Endothelial cell of umbilical vein (primary cell): Measurements from ENCODE around the gene LIPM. TPM values are rescaled to one million over a fixed set of nuclear protein-coding genes. Genes with fewer than 3 reads are reported as not detected.

Experiments
- BruUV-seq: library from RNA; stranded (reverse); fragments of 400-500 nt; replicated peaks from 2 replicates; lab custom pipeline; 2021; lab: Mats Ljungman, UMichigan
- CTCF ChIA-PET: fragments of 300-600, 350-600 bp; sonication (Branson Sonifier 250); formaldehyde crosslinking; loops from one replicate; lab custom pipeline; 2021; ENCODE audit warnings: antibody characterized with exemption, inconsistent platforms; lab: Charles Lee
- POLR2A ChIA-PET: fragments of 300-600, 350-600 bp; sonication (Branson Sonifier 250); formaldehyde crosslinking; loops from one replicate; lab custom pipeline; 2021; ENCODE audit warnings: antibody characterized with exemption, inconsistent platforms; lab: Charles Lee
- DNase-seq: peaks from one replicate; pipeline ENCODE4 v3.0.0-alpha.2; 2011; ENCODE audit warnings: low read depth, low spot score
- FAIRE-seq: peaks from 2 replicates; lab custom pipeline; 2011; peaks lifted over from hg19 to GRCh38; lab: Jason Lieb, UNC
- H2AFZ ChIP-seq: 2 replicates; pipeline ENCODE4 v1.6.0; 2012; ENCODE audit warnings: low read depth, low read length, control low read depth, inconsistent platforms
- H3K27ac ChIP-seq: 2 replicates; pipeline ENCODE4 v1.5.1; 2011; ENCODE audit warnings: low read depth, mild to moderate bottlenecking, control low read depth, low read length, moderate library complexity; ENCODE audit not compliant: insufficient read depth
- H3K27me3 ChIP-seq, 2 experiments: 2 replicates each; pipeline versions ENCODE4 v1.6.0 to v1.6.1; 2011; ENCODE audit warnings: low read length in 2 of 2, mixed read lengths in 1 of 2; ENCODE audit not compliant: control insufficient read depth in 2 of 2, insufficient read depth in 2 of 2
- H3K36me3 ChIP-seq, 2 experiments: 2 replicates in 1 of 2; 3 replicates in 1 of 2; pipeline ENCODE4 v1.5.1; 2011; ENCODE audit warnings: low read length in 2 of 2, mild to moderate bottlenecking in 1 of 2, moderate library complexity in 1 of 2; ENCODE audit not compliant: control insufficient read depth in 2 of 2, insufficient read depth in 2 of 2; ENCODE audit errors: extremely low read depth in 1 of 2
- H3K4me1 ChIP-seq: 3 replicates; pipeline ENCODE4 v1.5.1; 2011; ENCODE audit warnings: mild to moderate bottlenecking, low read length; ENCODE audit not compliant: control insufficient read depth, insufficient read depth; ENCODE audit errors: extremely low read depth
- H3K4me2 ChIP-seq: 2 replicates; pipeline ENCODE4 v1.6.1; 2011; ENCODE audit warnings: low read length, control low read depth, mixed read lengths; ENCODE audit not compliant: insufficient read depth
- H3K4me3 ChIP-seq, 3 experiments: fragments of 200-600 bp in 1 of 3; sonication (generic), shearing (Covaris generic) in 1 of 3; replicated peaks in 1 of 3; 2 replicates each; pipeline ENCODE4 v1.5.1; 2011 to 2016; ENCODE audit warnings: control low read depth in 3 of 3, low read length in 3 of 3, mild to moderate bottlenecking in 2 of 3, inconsistent platforms in 1 of 3, low read depth in 1 of 3, moderate library complexity in 1 of 3; ENCODE audit not compliant: insufficient read depth in 1 of 3
- H3K79me2 ChIP-seq: 2 replicates; pipeline ENCODE4 v1.6.0; 2012; ENCODE audit warnings: low read length, inconsistent platforms; ENCODE audit not compliant: control insufficient read depth, insufficient read depth
- H3K9ac ChIP-seq: replicated peaks from 2 replicates; pipeline ENCODE3; 2011; ENCODE audit warnings: low read length, control low read depth; ENCODE audit not compliant: insufficient read depth; ENCODE audit errors: extremely low read depth
- H3K9me1 ChIP-seq: replicated peaks from 3 replicates; pipeline ENCODE4 v1.6.0; 2011; ENCODE audit warnings: mild to moderate bottlenecking, low read length; ENCODE audit not compliant: control insufficient read depth, insufficient read depth; ENCODE audit errors: extremely low read depth
- H3K9me3 ChIP-seq: replicated peaks from 2 replicates; pipeline ENCODE4 v1.5.1; 2012; ENCODE audit warnings: low read length, inconsistent platforms; ENCODE audit not compliant: control insufficient read depth, insufficient read depth
- H4K20me1 ChIP-seq: replicated peaks from 2 replicates; pipeline ENCODE3; 2011; ENCODE audit warnings: mild to moderate bottlenecking, low read length; ENCODE audit not compliant: control insufficient read depth, insufficient read depth; ENCODE audit errors: extremely low read depth
- CTCF ChIP-seq, 2 donors: IDR thresholded peaks; 1 replicate in 1 of 2; 2 replicates in 1 of 2; pipeline ENCODE4 v1.5.1; 2011; ENCODE audit warnings: low read length in 2 of 2, mild to moderate bottlenecking in 2 of 2, moderate library complexity in 2 of 2, control low read depth in 1 of 2, inconsistent platforms in 1 of 2, low read depth in 1 of 2; ENCODE audit not compliant: insufficient read depth in 1 of 2; ENCODE audit errors: extremely low read depth in 1 of 2
- EZH2 ChIP-seq: IDR thresholded peaks from 2 replicates; pipeline ENCODE4 v1.6.1; 2012; ENCODE audit warnings: borderline replicate concordance, low read depth, mild to moderate bottlenecking, moderate library complexity, low read length, inconsistent platforms; ENCODE audit not compliant: severe bottlenecking
- FOS ChIP-seq: IDR thresholded peaks from 2 replicates; pipeline ENCODE4 v1.6.1; 2011; ENCODE audit warnings: mild to moderate bottlenecking, low read length, moderate library complexity, borderline replicate concordance; ENCODE audit not compliant: insufficient read depth
- GATA2 ChIP-seq: IDR thresholded peaks from 2 replicates; pipeline ENCODE4 v1.7.0; 2011; ENCODE audit warnings: low read depth, mild to moderate bottlenecking, moderate library complexity, mixed read lengths, low read length; ENCODE audit not compliant: insufficient read length, insufficient read depth
- JUN ChIP-seq: IDR thresholded peaks from 2 replicates; pipeline ENCODE4 v1.6.1; 2011; ENCODE audit warnings: borderline replicate concordance, low read depth; ENCODE audit not compliant: insufficient read length, insufficient read depth
- MYC ChIP-seq: IDR thresholded peaks from one replicate; pipeline ENCODE4 v1.6.1; 2011; ENCODE audit warnings: mild to moderate bottlenecking, low read depth, low read length
- POLR2A ChIP-seq: IDR thresholded peaks from 2 replicates; pipeline ENCODE4 v1.6.1; 2012; ENCODE audit warnings: low read depth, mild to moderate bottlenecking, control low read depth, low read length
- POLR2AphosphoS5 ChIP-seq: IDR thresholded peaks from 2 replicates; pipeline ENCODE4 v1.6.1; 2012; ENCODE audit warnings: low read depth, mild to moderate bottlenecking, control low read depth, low read length, moderate library complexity; ENCODE audit not compliant: insufficient read depth
- dilution Hi-C: fragments of 300-500 bp; cut with MboI; formaldehyde crosslinking; loops from one replicate; pipeline ENCODE4 v1.15.0; 2019; ENCODE audit warnings: low sequenced_read_pairs; ENCODE audit not compliant: extremely low pct_ligation_motif_present
- intact Hi-C: fragments of 100-400 bp; cut with micrococcal nuclease; formaldehyde crosslinking; loops from one replicate; pipeline ENCODE4 v1.10.0; 2022
- polyA plus RNA-seq, 4 experiments: library from polyadenylated mRNA; depleted of rRNA in 3 of 4; stranded (reverse) in 3 of 4; unstranded in 1 of 4; fragments of >200 nt; gene quantifications; 2 replicates each; pipeline versions ENCODE4 v1.2.1 to v1.2.3, GENCODE V29; 2011 to 2012; ENCODE audit warnings: missing spikeins in 1 of 4
- total RNA-seq: library from RNA; stranded (reverse); gene quantifications from 2 replicates; pipeline ENCODE4 v1.2.3, GENCODE V29; 2021
- TF ChIP-seq, protein P1 (sequence below): IDR thresholded peaks from 2 replicates; pipeline ENCODE4 v1.6.1; 2011; ENCODE audit not compliant: insufficient read depth, insufficient read length

The LIPM gene
- total and polyA plus RNA-seq, 2 donors (not counting 3 experiments of a cell fraction or from before 2014, with no cell fraction given): not detected

DNA sequence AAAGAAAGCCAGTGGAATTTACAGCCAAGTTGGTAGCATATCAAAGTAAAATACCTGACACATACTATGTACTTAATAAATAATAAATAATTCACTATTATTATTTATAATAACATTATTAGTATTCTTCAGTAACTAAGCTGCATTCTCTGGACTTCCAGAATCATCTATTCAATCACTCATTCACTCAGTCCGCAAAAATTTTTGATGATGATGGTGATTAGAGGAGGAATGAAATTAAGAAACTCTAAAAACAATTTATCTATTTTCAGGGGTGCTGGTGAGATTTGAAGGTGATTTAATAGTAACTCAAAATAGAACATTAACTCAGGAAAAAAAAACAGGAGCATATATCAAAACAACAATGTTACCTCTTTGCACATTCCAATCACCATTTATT lies 45.9 kb upstream of the LIPM start:
- no peak overlapping the region for H2AFZ ChIP-seq
- no peaks in the 10 kb centered on the region for H3K9me3 ChIP-seq
- no TSS peak for BruUV-seq
- DNase-seq (no peak), FAIRE-seq (no peak)
- H3K4me2 ChIP-seq: no peak overlapping the region
- no peak overlapping the region for H3K27ac ChIP-seq
- TF ChIP-seq POLR2A: no peak
- TF ChIP-seq MYC: no peak
- TF ChIP-seq EZH2: no peak
- no peak for TF ChIP-seq GATA2
- TF ChIP-seq POLR2AphosphoS5: no peak
- TF ChIP-seq FOS: no peak
- TF ChIP-seq JUN: no peak
- TF ChIP-seq, protein P1, sequence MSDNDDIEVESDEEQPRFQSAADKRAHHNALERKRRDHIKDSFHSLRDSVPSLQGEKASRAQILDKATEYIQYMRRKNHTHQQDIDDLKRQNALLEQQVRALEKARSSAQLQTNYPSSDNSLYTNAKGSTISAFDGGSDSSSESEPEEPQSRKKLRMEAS: no peak
- TF ChIP-seq CTCF (IDR thresholded peaks at IDR 0.05; ENCODE audit: extremely low read depth in 1 of 2, insufficient read depth in 1 of 2, low read depth in 1 of 2, low read length in 2 of 2): no peak
- no peak overlapping the region for H3K4me3 ChIP-seq
- H3K79me2 ChIP-seq: no peaks in the 10 kb centered on the region
- H3K4me1 ChIP-seq: peaks cover 14% of the 10 kb centered on the region
- POLR2A ChIA-PET: interaction anchor here (0.6 kb wide), 1 partner anchor 10 kb away, joined by 6 read pairs; no protein-coding TSS in a partner anchor
- no peak overlapping the region for H3K9ac ChIP-seq
- H3K36me3 ChIP-seq: no peaks in the 10 kb centered on the region
- H4K20me1 ChIP-seq: no peaks in the 10 kb centered on the region
- dilution Hi-C loops: no loop called here
- CTCF ChIA-PET: no interaction called here
- intact Hi-C loops: no loop called here
- no peaks in the 10 kb centered on the region for H3K27me3 ChIP-seq
- no peaks in the 10 kb centered on the region for H3K9me1 ChIP-seq
